GM23338 (cell line): ENCODE results near the gene GTF3C6. TPM values are rescaled to one million over a fixed set of nuclear protein-coding genes. Genes with fewer than 3 reads are reported as not detected.

Experiments
- ATAC-seq: fragments of 200-7000 bp; cut with Tn5 transposase; 3 replicates; pipeline ENCODE4 v1.9.1; 2020
- DNase-seq: peaks from one replicate; pipeline ENCODE4 v3.0.0-alpha.2; 2015; ENCODE audit warnings: low spot score
- H2AFZ ChIP-seq: fragments of 200-600 bp; sonication (generic); 2 replicates; pipeline ENCODE4 v1.8.0; 2016; ENCODE audit warnings: antibody characterized with exemption, mild to moderate bottlenecking, moderate library complexity
- H3F3A ChIP-seq: fragments of 200-600 bp; sonication (generic); replicated peaks from 2 replicates; pipeline ENCODE4 v1.8.0; 2017; ENCODE audit warnings: antibody characterized with exemption, mixed run types, low read depth
- H3K27ac ChIP-seq: fragments of 200-600 bp; sonication (generic); 2 replicates; pipeline ENCODE4 v1.6.1; 2016; ENCODE audit warnings: low read depth
- H3K27me3 ChIP-seq: fragments of 200-600 bp; sonication (generic); 2 replicates; pipeline ENCODE4 v1.8.0; 2016; ENCODE audit warnings: mild to moderate bottlenecking, mixed run types, moderate library complexity; ENCODE audit not compliant: insufficient read depth
- H3K36me3 ChIP-seq: fragments of 200-600 bp; sonication (generic); 2 replicates; pipeline ENCODE4 v1.8.0; 2016; ENCODE audit warnings: mild to moderate bottlenecking; ENCODE audit not compliant: insufficient read depth
- H3K4me1 ChIP-seq: fragments of 200-600 bp; sonication (generic); 2 replicates; pipeline ENCODE4 v1.8.0; 2016; ENCODE audit warnings: mild to moderate bottlenecking, moderate library complexity; ENCODE audit not compliant: insufficient read depth
- H3K4me2 ChIP-seq: fragments of 200-600 bp; sonication (generic); 2 replicates; pipeline ENCODE4 v1.7.1; 2017; ENCODE audit warnings: mixed run types
- H3K4me3 ChIP-seq: fragments of 200-600 bp; sonication (generic); 2 replicates; pipeline ENCODE4 v1.6.1; 2016; ENCODE audit warnings: mixed run types
- H3K79me2 ChIP-seq: fragments of 200-600 bp; sonication (generic); replicated peaks from 2 replicates; pipeline ENCODE4 v1.8.0; 2017; ENCODE audit warnings: mild to moderate bottlenecking; ENCODE audit not compliant: insufficient read depth
- H3K9me2 ChIP-seq: fragments of 200-600 bp; sonication (generic); 2 replicates; pipeline ENCODE4 v1.8.0; 2017; ENCODE audit not compliant: insufficient read depth
- H4K20me1 ChIP-seq: fragments of 200-600 bp; sonication (generic); replicated peaks from 2 replicates; pipeline ENCODE4 v1.8.0; 2017; ENCODE audit warnings: mild to moderate bottlenecking; ENCODE audit not compliant: insufficient read depth
- H3K27ac Mint-ChIP-seq: 2 replicates; pipeline ENCODE4 v1.8.0; 2020; ENCODE audit warnings: inconsistent platforms, mild to moderate bottlenecking, moderate library complexity, mixed read lengths
- H3K27me3 Mint-ChIP-seq: 3 replicates; pipeline ENCODE4 v1.8.0; 2022; ENCODE audit warnings: low read depth, mild to moderate bottlenecking, moderate library complexity, mixed read lengths, inconsistent platforms; ENCODE audit not compliant: insufficient read depth, poor library complexity
- H3K36me3 Mint-ChIP-seq: 3 replicates; pipeline ENCODE4 v1.8.0; 2021; ENCODE audit warnings: low read depth, mild to moderate bottlenecking, inconsistent platforms, moderate library complexity, mixed read lengths
- H3K4me1 Mint-ChIP-seq: 3 replicates; pipeline ENCODE4 v1.8.0; 2020; ENCODE audit warnings: mild to moderate bottlenecking, inconsistent platforms, mixed read lengths
- H3K4me3 Mint-ChIP-seq: 3 replicates; pipeline ENCODE4 v1.8.0; 2021; ENCODE audit warnings: moderate library complexity, mild to moderate bottlenecking, inconsistent platforms, mixed read lengths
- H3K9me3 Mint-ChIP-seq: 3 replicates; pipeline ENCODE4 v1.8.0; 2020; ENCODE audit warnings: moderate library complexity, mild to moderate bottlenecking, inconsistent platforms, mixed read lengths
- CREB1 ChIP-seq: fragments of 250-450 bp; sonication (Bioruptor Pico); IDR thresholded peaks from 2 replicates; pipeline ENCODE4 v1.5.0; 2020; ENCODE audit warnings: low read depth, mild to moderate bottlenecking, moderate library complexity
- EZH2 ChIP-seq: fragments of 200-600 bp; sonication (generic); IDR thresholded peaks from one replicate; pipeline ENCODE4 v1.8.0; 2017; ENCODE audit warnings: antibody characterized with exemption, mild to moderate bottlenecking, low read depth; ENCODE audit not compliant: unreplicated experiment
- EZH2phosphoT487 ChIP-seq: fragments of 200-600 bp; sonication (generic); IDR thresholded peaks from one replicate; pipeline ENCODE4 v1.8.1; 2018; ENCODE audit warnings: antibody characterized with exemption; ENCODE audit not compliant: unreplicated experiment
- JUNB ChIP-seq: IDR thresholded peaks from one replicate; pipeline ENCODE4 v1.6.1; 2016; ENCODE audit warnings: antibody characterized with exemption; ENCODE audit not compliant: unreplicated experiment
- NANOG ChIP-seq: IDR thresholded peaks from 2 replicates; pipeline ENCODE4 v1.6.1; 2016; ENCODE audit warnings: antibody characterized with exemption, borderline replicate concordance
- POLR2AphosphoS5 ChIP-seq: IDR thresholded peaks from 2 replicates; pipeline ENCODE4 v1.6.1; 2016; ENCODE audit warnings: antibody characterized with exemption, low read depth
- REST ChIP-seq: IDR thresholded peaks from one replicate; pipeline ENCODE4 v1.6.1; 2018; ENCODE audit warnings: antibody characterized with exemption; ENCODE audit not compliant: unreplicated experiment
- STAT1 ChIP-seq: IDR thresholded peaks from one replicate; pipeline ENCODE4 v1.6.1; 2016; ENCODE audit warnings: antibody characterized with exemption; ENCODE audit not compliant: unreplicated experiment
- ZNF114 ChIP-seq: fragments of 250-450 bp; sonication (Bioruptor Pico); IDR thresholded peaks from 2 replicates; pipeline ENCODE4 v1.5.0; 2020; ENCODE audit warnings: mild to moderate bottlenecking, moderate library complexity
- ZNF331 ChIP-seq: fragments of 250-450 bp; sonication (Bioruptor Pico); IDR thresholded peaks from 2 replicates; pipeline ENCODE4 v1.5.0; 2020; ENCODE audit warnings: low read depth, mild to moderate bottlenecking, moderate library complexity
- ZNF462 ChIP-seq: fragments of 250-450 bp; sonication (Bioruptor Pico); IDR thresholded peaks from 2 replicates; pipeline ENCODE4 v1.5.0; 2020; ENCODE audit warnings: mild to moderate bottlenecking, moderate library complexity
- polyA plus RNA-seq: library from polyadenylated mRNA; unstranded; fragments of >200 nt; fragmentation: Nextera tagmentation; extraction: Ambion mirVana; gene quantifications from 2 replicates; pipeline ENCODE4 v1.2.1, GENCODE V29; 2016
- total RNA-seq: library from RNA; depleted of rRNA; stranded (reverse); fragments of >200 nt; shearing (Covaris generic); gene quantifications from 2 replicates; pipeline ENCODE4 v1.2.3, GENCODE V29; 2014
- TF ChIP-seq, protein P1 (sequence below): IDR thresholded peaks from 2 replicates; pipeline ENCODE4 v1.6.1; 2016; ENCODE audit warnings: antibody characterized with exemption
- TF ChIP-seq, protein P2 (sequence below), 2 experiments: fragments of 200-600 bp in 1 of 2; sonication (generic) in 1 of 2; conservative IDR thresholded peaks; 2 replicates each; pipeline versions ENCODE4 v1.5.1 to v1.6.1; 2016 to 2017; ENCODE audit warnings: antibody characterized with exemption in 2 of 2, low read depth in 2 of 2, mild to moderate bottlenecking in 2 of 2, moderate library complexity in 1 of 2

GTF3C6 gene
- total and polyA plus RNA-seq, 2 experiments from 2014 or later: 41.2 to 245 TPM

DNA sequence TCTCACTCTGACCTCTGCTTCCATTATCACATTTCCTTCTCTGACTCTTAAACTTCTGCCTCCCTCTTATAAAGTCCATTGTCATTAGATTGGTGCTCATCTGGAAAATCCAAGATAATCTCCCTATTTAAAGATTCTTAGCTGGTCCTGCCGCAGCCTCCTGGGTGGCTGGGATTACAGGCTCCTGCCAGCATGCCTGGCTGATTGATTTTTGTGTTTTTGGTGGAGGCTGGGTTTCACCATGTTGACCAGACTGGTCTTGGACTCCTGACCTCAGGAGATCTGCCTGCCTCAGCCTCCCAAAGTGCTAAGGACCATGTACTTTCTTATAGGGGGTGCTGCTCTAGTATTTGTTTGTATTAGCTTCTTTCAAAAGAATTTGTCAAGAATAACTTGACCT lies 18.1 kb downstream of the GTF3C6 start:
- peaks cover 19% of the 10 kb centered on the region for H3K36me3 Mint-ChIP-seq
- DNase-seq (no peak), ATAC-seq (no peak)
- H3K9me3 Mint-ChIP-seq: peaks cover 14% of the 10 kb centered on the region
- H3F3A ChIP-seq: 0 out of 2 replicates have a peak, but pooled peaks cover 4% of the 10 kb centered on the region
- no peaks in the 10 kb centered on the region for H3K27me3 ChIP-seq
- no peak overlapping the region for H3K4me2 ChIP-seq
- TF ChIP-seq EZH2phosphoT487 (no peak), JUNB (no peak), ZNF462 (no peak), ZNF114 (no peak), CREB1 (CRISPR knock-in tag) (no peak), POLR2AphosphoS5 (no peak), REST (no peak), ZNF331 (CRISPR knock-in tag) (no peak), NANOG (no peak), EZH2 (no peak), STAT1 (no peak)
- TF ChIP-seq, protein P1, sequence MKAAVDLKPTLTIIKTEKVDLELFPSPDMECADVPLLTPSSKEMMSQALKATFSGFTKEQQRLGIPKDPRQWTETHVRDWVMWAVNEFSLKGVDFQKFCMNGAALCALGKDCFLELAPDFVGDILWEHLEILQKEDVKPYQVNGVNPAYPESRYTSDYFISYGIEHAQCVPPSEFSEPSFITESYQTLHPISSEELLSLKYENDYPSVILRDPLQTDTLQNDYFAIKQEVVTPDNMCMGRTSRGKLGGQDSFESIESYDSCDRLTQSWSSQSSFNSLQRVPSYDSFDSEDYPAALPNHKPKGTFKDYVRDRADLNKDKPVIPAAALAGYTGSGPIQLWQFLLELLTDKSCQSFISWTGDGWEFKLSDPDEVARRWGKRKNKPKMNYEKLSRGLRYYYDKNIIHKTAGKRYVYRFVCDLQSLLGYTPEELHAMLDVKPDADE: no peak
- TF ChIP-seq, protein P2, sequence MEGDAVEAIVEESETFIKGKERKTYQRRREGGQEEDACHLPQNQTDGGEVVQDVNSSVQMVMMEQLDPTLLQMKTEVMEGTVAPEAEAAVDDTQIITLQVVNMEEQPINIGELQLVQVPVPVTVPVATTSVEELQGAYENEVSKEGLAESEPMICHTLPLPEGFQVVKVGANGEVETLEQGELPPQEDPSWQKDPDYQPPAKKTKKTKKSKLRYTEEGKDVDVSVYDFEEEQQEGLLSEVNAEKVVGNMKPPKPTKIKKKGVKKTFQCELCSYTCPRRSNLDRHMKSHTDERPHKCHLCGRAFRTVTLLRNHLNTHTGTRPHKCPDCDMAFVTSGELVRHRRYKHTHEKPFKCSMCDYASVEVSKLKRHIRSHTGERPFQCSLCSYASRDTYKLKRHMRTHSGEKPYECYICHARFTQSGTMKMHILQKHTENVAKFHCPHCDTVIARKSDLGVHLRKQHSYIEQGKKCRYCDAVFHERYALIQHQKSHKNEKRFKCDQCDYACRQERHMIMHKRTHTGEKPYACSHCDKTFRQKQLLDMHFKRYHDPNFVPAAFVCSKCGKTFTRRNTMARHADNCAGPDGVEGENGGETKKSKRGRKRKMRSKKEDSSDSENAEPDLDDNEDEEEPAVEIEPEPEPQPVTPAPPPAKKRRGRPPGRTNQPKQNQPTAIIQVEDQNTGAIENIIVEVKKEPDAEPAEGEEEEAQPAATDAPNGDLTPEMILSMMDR (conservative IDR thresholded peaks at IDR 0.05; ENCODE audit: low read depth in 2 of 2): no peak
- H3K27me3 Mint-ChIP-seq: peaks cover under 1% of the 10 kb centered on the region
- peaks cover 10% of the 10 kb centered on the region for H3K9me2 ChIP-seq
- no peak overlapping the region for H2AFZ ChIP-seq
- H3K79me2 ChIP-seq: no peaks in the 10 kb centered on the region
- peaks cover 3% of the 10 kb centered on the region; the same call in 1 of the 3 replicates for H3K4me1 Mint-ChIP-seq
- H3K36me3 ChIP-seq: no peaks in the 10 kb centered on the region; the same call in 1 of the 2 replicates
- no peak overlapping the region for H3K4me3 Mint-ChIP-seq
- H4K20me1 ChIP-seq: no peaks in the 10 kb centered on the region
- H3K27ac ChIP-seq: no peak overlapping the region
- H3K27ac Mint-ChIP-seq: no peak overlapping the region
- H3K4me1 ChIP-seq: no peaks in the 10 kb centered on the region
- H3K4me3 ChIP-seq: no peak overlapping the region
